HepG2 (cell line): Measurements from ENCODE around the gene MBD5.

Experiments
- CBX2 ChIP-seq, 2 experiments: fragments of 200-600 bp in 1 of 2; sonication (generic); formaldehyde crosslinking in 1 of 2; IDR thresholded peaks; 2 replicates each; pipeline versions ENCODE4 v1.7.0 to v1.8.1; 2018 to 2022; ENCODE audit warnings: low read depth in 2 of 2, low read length in 1 of 2, mild to moderate bottlenecking in 1 of 2, missing genetic modification reagents in 1 of 2
- IRF2 ChIP-seq: IDR thresholded peaks from 2 replicates; pipeline ENCODE4 v1.6.1; 2018; ENCODE audit warnings: missing genetic modification reagents, missing compliant biosample characterization
- MXI1 ChIP-seq: IDR thresholded peaks from 3 replicates; pipeline ENCODE4 v1.6.1; 2012; ENCODE audit warnings: low read depth, low read length, inconsistent platforms, borderline replicate concordance
- YY1 ChIP-seq: IDR thresholded peaks from 2 replicates; pipeline ENCODE4 v1.6.1; 2011; ENCODE audit warnings: low read length, low read depth, moderate library complexity, mild to moderate bottlenecking; ENCODE audit not compliant: insufficient read depth, insufficient replicate concordance
- ZNF282 ChIP-seq: fragments of 450-650 bp; IDR thresholded peaks from 2 replicates; pipeline ENCODE4 v1.6.1; 2018; ENCODE audit not compliant: partially characterized antibody
- ZNF550 ChIP-seq: sonication (generic); formaldehyde crosslinking; IDR thresholded peaks from 2 replicates; pipeline ENCODE4 v1.4.0; 2020; ENCODE audit warnings: mild to moderate bottlenecking, missing genetic modification reagents, borderline replicate concordance
- TF ChIP-seq, protein P1 (sequence below): sonication (generic); formaldehyde crosslinking; IDR thresholded peaks from 2 replicates; pipeline ENCODE4 v1.4.0; 2020; ENCODE audit warnings: mild to moderate bottlenecking, missing genetic modification reagents, borderline replicate concordance

DNA sequence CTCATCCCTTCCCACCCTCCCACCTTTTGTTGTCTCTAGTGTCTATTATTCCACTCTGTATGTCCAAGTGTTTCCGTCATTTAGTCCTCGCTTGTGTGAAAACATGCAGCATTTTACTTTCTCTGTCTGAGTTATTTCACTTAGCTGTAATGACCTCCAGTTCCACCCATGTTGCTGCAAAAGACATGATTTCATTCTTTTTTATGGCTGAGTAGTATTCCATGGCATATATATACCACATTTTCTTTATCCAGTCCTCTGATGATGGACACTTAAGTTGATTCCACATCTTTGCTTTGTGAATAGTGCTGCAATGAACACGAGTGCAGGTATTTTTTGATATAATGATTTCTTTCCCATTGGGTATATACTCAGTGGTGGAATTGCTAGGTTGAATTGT, 296.7 kb downstream of the MBD5 start:
- TF ChIP-seq, protein P1, sequence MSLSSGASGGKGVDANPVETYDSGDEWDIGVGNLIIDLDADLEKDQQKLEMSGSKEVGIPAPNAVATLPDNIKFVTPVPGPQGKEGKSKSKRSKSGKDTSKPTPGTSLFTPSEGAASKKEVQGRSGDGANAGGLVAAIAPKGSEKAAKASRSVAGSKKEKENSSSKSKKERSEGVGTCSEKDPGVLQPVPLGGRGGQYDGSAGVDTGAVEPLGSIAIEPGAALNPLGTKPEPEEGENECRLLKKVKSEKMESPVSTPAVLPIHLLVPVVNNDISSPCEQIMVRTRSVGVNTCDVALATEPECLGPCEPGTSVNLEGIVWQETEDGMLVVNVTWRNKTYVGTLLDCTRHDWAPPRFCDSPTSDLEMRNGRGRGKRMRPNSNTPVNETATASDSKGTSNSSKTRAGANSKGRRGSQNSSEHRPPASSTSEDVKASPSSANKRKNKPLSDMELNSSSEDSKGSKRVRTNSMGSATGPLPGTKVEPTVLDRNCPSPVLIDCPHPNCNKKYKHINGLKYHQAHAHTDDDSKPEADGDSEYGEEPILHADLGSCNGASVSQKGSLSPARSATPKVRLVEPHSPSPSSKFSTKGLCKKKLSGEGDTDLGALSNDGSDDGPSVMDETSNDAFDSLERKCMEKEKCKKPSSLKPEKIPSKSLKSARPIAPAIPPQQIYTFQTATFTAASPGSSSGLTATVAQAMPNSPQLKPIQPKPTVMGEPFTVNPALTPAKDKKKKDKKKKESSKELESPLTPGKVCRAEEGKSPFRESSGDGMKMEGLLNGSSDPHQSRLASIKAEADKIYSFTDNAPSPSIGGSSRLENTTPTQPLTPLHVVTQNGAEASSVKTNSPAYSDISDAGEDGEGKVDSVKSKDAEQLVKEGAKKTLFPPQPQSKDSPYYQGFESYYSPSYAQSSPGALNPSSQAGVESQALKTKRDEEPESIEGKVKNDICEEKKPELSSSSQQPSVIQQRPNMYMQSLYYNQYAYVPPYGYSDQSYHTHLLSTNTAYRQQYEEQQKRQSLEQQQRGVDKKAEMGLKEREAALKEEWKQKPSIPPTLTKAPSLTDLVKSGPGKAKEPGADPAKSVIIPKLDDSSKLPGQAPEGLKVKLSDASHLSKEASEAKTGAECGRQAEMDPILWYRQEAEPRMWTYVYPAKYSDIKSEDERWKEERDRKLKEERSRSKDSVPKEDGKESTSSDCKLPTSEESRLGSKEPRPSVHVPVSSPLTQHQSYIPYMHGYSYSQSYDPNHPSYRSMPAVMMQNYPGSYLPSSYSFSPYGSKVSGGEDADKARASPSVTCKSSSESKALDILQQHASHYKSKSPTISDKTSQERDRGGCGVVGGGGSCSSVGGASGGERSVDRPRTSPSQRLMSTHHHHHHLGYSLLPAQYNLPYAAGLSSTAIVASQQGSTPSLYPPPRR, result no peak
- no peak for TF ChIP-seq YY1
- no peak for TF ChIP-seq CBX2 (IDR thresholded peaks at IDR 0.05; ENCODE audit: low read depth, low read length)
- no peak for TF ChIP-seq CBX2 (CRISPR knock-in tag; IDR thresholded peaks at IDR 0.05; ENCODE audit: low read depth)
- no peak for TF ChIP-seq IRF2
- TF ChIP-seq ZNF282, result no peak
- TF ChIP-seq MXI1, result no peak
- no peak for TF ChIP-seq ZNF550
